ENCODE data around the gene FUT9.

DNA sequence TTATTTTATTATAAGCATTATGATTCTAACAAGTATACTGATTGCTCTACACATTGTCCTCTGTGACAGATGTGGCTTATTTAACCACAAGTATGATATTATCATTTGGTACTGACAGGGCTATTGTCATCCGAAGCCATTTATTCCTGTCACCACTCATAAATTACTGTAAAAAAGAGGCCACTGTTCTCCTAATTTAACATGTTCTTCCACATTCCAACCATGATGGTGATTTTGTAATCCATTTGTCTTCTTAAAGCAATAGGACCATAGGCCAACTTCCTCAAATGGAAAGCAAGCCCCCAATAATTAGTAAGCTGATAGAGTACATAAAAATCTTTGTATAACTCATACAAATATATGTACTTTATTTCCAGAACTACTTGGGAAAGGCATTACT, 50.6 kb downstream of the FUT9 start:
- TF ChIP-seq CTCF (conservative IDR thresholded peaks at IDR 0.05 in 1 of 2, IDR thresholded peaks at IDR 0.05 in 1 of 2; ENCODE audit: low read depth in 1 of 2, low read length in 2 of 2), result no peak
- TF ChIP-seq EZH2 (IDR thresholded peaks at IDR 0.05; ENCODE audit: low read length, missing control alignments), result no peak
